CD4-positive, alpha-beta T cell treated with Interleukin-15 for 4 hours (primary cell): ENCODE results near the gene PTDSS2.
A peak's percentile ranks its signal among the peaks of the same experiment; 100 is the strongest.
"Not testable (repeated sequence)": the region's sequence is repeated elsewhere in the genome, so short reads cannot be mapped to it uniquely, and the experiment has no call there.

Source experiments
- DNase-seq: peaks from one replicate; pipeline ENCODE4 v3.0.0-alpha.2; 2020; ENCODE audit warnings: low spot score

Gene PTDSS2

GRCh38 chr11:414318-414857 lies 35.7 kb upstream of the PTDSS2 start:
- DNase-seq: no peak

- DNase-seq: no peak
These were observed 34.4 kb upstream of the PTDSS2 start for GRCh38 chr11:415640-416041.

GRCh38 chr11:416051-416756 lies 33.9 kb upstream of the PTDSS2 start:
- DNase-seq: no peak

GRCh38 chr11:416757-417621 lies 33.1 kb upstream of the PTDSS2 start:
- peak; percentile 40 for DNase-seq

- DNase-seq: no peak
These were observed 32.3 kb upstream of the PTDSS2 start for GRCh38 chr11:417652-418342.

GRCh38 chr11:418343-419247 lies 31.5 kb upstream of the PTDSS2 start:
- no peak for DNase-seq

- no peak for DNase-seq
These were observed 30.7 kb upstream of the PTDSS2 start for GRCh38 chr11:419248-420005.

- DNase-seq: no peak
These were observed 29.8 kb upstream of the PTDSS2 start for GRCh38 chr11:420054-420910.

GRCh38 chr11:420911-421321 lies 29.2 kb upstream of the PTDSS2 start:
- DNase-seq: no peak

GRCh38 chr11:422249-422656 lies 27.8 kb upstream of the PTDSS2 start:
- DNase-seq: no peak

GRCh38 chr11:424232-424631 lies 25.8 kb upstream of the PTDSS2 start:
- no peak for DNase-seq

- DNase-seq: not testable (repeated sequence)
These were observed 25.3 kb upstream of the PTDSS2 start for GRCh38 chr11:424766-425165.

GRCh38 chr11:425301-425700 lies 24.8 kb upstream of the PTDSS2 start:
- DNase-seq: no peak

GRCh38 chr11:426851-427250 lies 23.2 kb upstream of the PTDSS2 start:
- DNase-seq: no peak

- DNase-seq: no peak
These were observed 21.8 kb upstream of the PTDSS2 start for GRCh38 chr11:428295-428694.

- DNase-seq: no peak
These were observed 20.7 kb upstream of the PTDSS2 start for GRCh38 chr11:429391-429790.

GRCh38 chr11:429931-430456 lies 20.1 kb upstream of the PTDSS2 start:
- DNase-seq: no peak

GRCh38 chr11:431921-432320 lies 18.2 kb upstream of the PTDSS2 start:
- DNase-seq: no peak

GRCh38 chr11:432501-433100 lies 17.5 kb upstream of the PTDSS2 start:
- DNase-seq: no peak
